HG03060 (cell line): ENCODE measurements around the gene GPX3.

Experiments
- ATAC-seq: cut with Tn5 transposase; IDR thresholded peaks from one replicate; pipeline ENCODE4 v1.9.1; 2021; ENCODE audit warnings: low read depth, moderate number of reproducible peaks; ENCODE audit not compliant: unreplicated experiment

GPX3 gene

DNA sequence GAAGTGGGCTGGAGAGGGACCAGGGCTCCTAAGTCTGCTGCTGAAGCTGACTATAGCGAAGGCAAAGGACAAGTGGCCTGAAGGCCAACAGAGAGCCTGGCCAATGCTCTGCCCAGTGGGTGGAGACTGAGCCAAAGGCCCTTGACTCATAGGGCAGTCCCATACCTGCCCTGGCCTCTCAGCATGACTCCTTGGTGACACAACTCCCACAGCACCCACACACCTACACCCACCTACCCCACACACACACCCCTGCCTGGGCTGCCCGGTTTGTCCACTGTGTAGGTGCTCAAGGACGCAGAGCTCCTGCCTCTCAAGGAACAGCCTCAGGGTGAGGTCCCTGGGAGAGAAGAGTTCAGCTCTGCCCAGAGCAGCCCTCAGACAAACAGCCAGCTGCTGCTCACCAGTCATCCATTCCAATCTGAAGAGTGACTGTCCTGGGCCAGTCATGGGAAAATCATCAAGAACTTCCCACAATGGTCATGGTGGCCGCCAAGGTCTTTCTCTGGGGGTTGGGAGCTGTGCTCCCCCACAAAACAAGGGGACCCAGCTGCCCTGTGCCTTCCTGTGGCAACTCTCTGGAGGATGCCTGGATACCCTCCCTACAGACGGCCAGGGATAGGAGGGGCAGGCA is 55.4 kb downstream of the GPX3 start:
- no peak for ATAC-seq

DNA sequence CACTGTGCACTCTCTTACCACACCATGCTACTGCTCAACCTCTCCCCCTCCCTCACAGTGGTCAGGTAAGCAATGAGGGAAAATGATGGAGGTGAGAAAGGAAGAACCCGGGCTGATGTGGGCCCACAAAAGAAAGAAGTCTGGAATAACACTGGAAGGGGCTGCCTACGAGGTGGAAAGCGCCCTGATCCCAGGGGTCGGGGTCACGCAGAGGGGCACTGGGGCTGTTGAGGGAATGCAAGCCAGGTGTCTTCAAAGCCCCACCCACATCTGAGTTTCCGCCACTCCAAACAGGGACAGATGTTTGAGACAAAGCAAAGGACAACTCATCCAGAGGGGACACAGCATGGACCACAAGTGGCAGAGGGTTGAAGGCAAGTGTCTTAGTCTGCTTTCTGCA is 56.2 kb downstream of the GPX3 start:
- ATAC-seq: no peak

DNA sequence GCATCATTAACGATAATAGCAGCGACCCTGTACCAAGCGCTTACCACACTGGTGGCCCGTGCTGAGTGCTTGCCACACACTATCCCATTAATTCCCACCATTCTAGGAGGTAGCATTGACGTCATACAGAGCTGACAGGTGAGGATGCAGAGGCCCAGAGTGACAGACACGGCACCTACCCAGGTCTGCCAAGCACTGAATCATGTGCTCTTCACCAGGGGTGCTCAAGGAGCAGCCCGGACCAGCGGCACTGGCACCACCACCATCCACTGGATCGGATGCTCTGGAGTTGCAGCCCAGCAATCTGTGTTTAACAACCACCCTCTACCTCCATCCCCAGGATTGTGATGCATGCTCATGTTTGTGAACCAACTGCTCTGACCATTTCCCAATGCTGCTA is 57.0 kb downstream of the GPX3 start:
- no peak for ATAC-seq

DNA sequence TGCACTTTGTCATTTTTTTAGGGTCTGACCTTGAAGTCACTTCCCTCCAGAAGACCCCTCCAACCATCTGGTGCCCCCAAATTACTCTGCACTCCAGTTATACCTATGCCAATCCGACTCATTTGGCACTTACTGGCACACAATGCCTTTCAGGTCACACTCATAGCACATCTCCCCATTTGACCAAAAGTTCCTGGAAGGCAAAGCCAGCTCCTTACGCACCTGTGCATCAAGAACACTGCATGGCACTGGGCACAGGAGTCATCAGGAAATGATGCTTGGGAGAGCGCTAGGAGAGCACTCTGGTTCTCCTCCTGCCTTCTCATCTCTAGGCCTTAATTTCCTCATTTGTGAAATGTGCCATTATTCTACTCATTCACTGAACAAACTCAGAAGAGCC is 57.6 kb downstream of the GPX3 start:
- ATAC-seq: no peak
